ENCODE measurements around the gene ZMAT5. TPM values are rescaled to one million over a fixed set of nuclear protein-coding genes. Genes with fewer than 3 reads are reported as not detected.

Gene ZMAT5
- total RNA-seq, 1 experiment from 2014 or later: 13.4 TPM

- no peak for TF ChIP-seq SOX15 (CRISPR knock-in tag; IDR thresholded peaks at IDR 0.05)
- TF ChIP-seq USF1 (CRISPR knock-in tag; IDR thresholded peaks at IDR 0.05): no peak
- TF ChIP-seq MAX (CRISPR knock-in tag; IDR thresholded peaks at IDR 0.05): no peak
- no peak for TF ChIP-seq IRF1 (CRISPR knock-in tag; IDR thresholded peaks at IDR 0.05)
These were observed 66.5 kb downstream of the ZMAT5 start (continued) for GRCh38 chr22:29700206-29700899.

- POLR2A ChIA-PET: no interaction called here
- TF ChIP-seq FOXK1 (CRISPR knock-in tag; IDR thresholded peaks at IDR 0.05) (no peak), USF1 (CRISPR knock-in tag; IDR thresholded peaks at IDR 0.05) (no peak), TEAD1 (CRISPR knock-in tag; IDR thresholded peaks at IDR 0.05) (no peak), SOX15 (CRISPR knock-in tag; IDR thresholded peaks at IDR 0.05) (no peak), AR (CRISPR knock-in tag; IDR thresholded peaks at IDR 0.05) (no peak), ZNF219 (CRISPR knock-in tag; IDR thresholded peaks at IDR 0.05; ENCODE audit: borderline replicate concordance) (no peak), E2F1 (CRISPR knock-in tag; IDR thresholded peaks at IDR 0.05) (no peak), ZNF532 (CRISPR knock-in tag; IDR thresholded peaks at IDR 0.05; ENCODE audit: borderline replicate concordance) (no peak), E2F5 (CRISPR knock-in tag; IDR thresholded peaks at IDR 0.05) (no peak), ESRRA (CRISPR knock-in tag; IDR thresholded peaks at IDR 0.05; ENCODE audit: borderline replicate concordance) (no peak), ZMAT4 (CRISPR knock-in tag; IDR thresholded peaks at IDR 0.05) (no peak), IRF2 (CRISPR knock-in tag; IDR thresholded peaks at IDR 0.05; ENCODE audit: borderline replicate concordance, low read depth) (no peak), JUN (CRISPR knock-in tag; IDR thresholded peaks at IDR 0.05) (no peak), GABPB1 (CRISPR knock-in tag; IDR thresholded peaks at IDR 0.05) (no peak), MXD4 (CRISPR knock-in tag; IDR thresholded peaks at IDR 0.05; ENCODE audit: borderline replicate concordance) (no peak), ZNF425 (CRISPR knock-in tag; conservative IDR thresholded peaks at IDR 0.05) (no peak)
These were observed 68.8 kb downstream of the ZMAT5 start for GRCh38 chr22:29697853-29698598.

More at GRCh38 chr22:29697853-29698598, 68.8 kb downstream of the ZMAT5 start:
- H3K9me3 Mint-ChIP-seq: no peaks in the 10 kb centered on the region
- ATAC-seq (no peak), DNase-seq (ENCODE audit: low spot score) (no peak)
- CTCF ChIA-PET: no interaction called here
- H3K4me1 Mint-ChIP-seq: peaks cover 27% of the 10 kb centered on the region
- H3K4me3 Mint-ChIP-seq: no peak overlapping the region
- H3K27ac Mint-ChIP-seq: no peak overlapping the region
- H3K36me3 Mint-ChIP-seq: no peaks in the 10 kb centered on the region
- H3K27me3 Mint-ChIP-seq (ENCODE audit: low read depth): peaks cover 17% of the 10 kb centered on the region

All from WTC11 (cell line).